HepG2 (cell line): ENCODE data around the gene NFATC3.

Experiments
- BHLHE40 ChIP-seq: IDR thresholded peaks from 2 replicates; pipeline ENCODE4 v1.6.1; 2011; ENCODE audit warnings: low read length, improper control_type of control experiment
- SRF ChIP-seq: IDR thresholded peaks from 2 replicates; pipeline ENCODE4 v1.6.1; 2011; ENCODE audit warnings: mild to moderate bottlenecking, low read depth, low read length, moderate library complexity
- STAT5B ChIP-seq: sonication (generic); formaldehyde crosslinking; IDR thresholded peaks from 2 replicates; pipeline ENCODE4 v1.4.0; 2020; ENCODE audit warnings: missing genetic modification reagents

- TF ChIP-seq STAT5B (no peak; the same call in 1 of the 2 replicates), BHLHE40 (0 out of 2 replicates have a peak, but pooled peaks have one; percentile 1), SRF (no peak)
These were observed 179.2 kb downstream of the NFATC3 start, which contains the start of gene SLC7A6 for GRCh38 chr16:68264128-68265077.
